Activated T-helper 2 cell treated with anti-CD3 and anti-CD28 coated beads, Interferon-gamma antibody, Interleukin-2, Interleukin-4, amounts not matched to agents 10 μg/mL and 5 μg/mL and 100 μg/mL, durations not matched to agents 14 hours and 24 hours and 36 hours (primary cell): ENCODE measurements around the gene FAM193A. TPM values are rescaled to one million over a fixed set of nuclear protein-coding genes. Genes with fewer than 3 reads are reported as not detected.
"Not testable (repeated sequence)": the region's sequence is repeated elsewhere in the genome, so short reads cannot be mapped to it uniquely, and the experiment has no call there.

ENCODE experiments used
- DNase-seq: peaks from one replicate; pipeline ENCODE4 v3.0.0; 2021; ENCODE audit warnings: low spot score
- H3K27ac Mint-ChIP-seq: one replicate; pipeline ENCODE4 v1.8.0; 2021; ENCODE audit warnings: mixed read lengths
- H3K27me3 Mint-ChIP-seq: one replicate; pipeline ENCODE4 v1.8.0; 2021; ENCODE audit warnings: low read depth, mixed read lengths
- H3K36me3 Mint-ChIP-seq: one replicate; pipeline ENCODE4 v1.8.0; 2021; ENCODE audit warnings: low read depth, mixed read lengths
- H3K4me1 Mint-ChIP-seq: one replicate; pipeline ENCODE4 v1.8.0; 2021; ENCODE audit warnings: low read depth, mixed read lengths
- H3K4me3 Mint-ChIP-seq: one replicate; pipeline ENCODE4 v1.8.0; 2021; ENCODE audit warnings: low read depth, mild to moderate bottlenecking, moderate library complexity, mixed read lengths
- H3K9me3 Mint-ChIP-seq: one replicate; pipeline ENCODE4 v1.8.0; 2021; ENCODE audit warnings: mixed read lengths
- intact Hi-C: fragments of 100-400 bp; cut with micrococcal nuclease; formaldehyde crosslinking; loops from one replicate; pipeline ENCODE4 v1.15.1; 2023
- total RNA-seq: library from RNA; stranded (reverse); gene quantifications from 2 replicates; pipeline ENCODE4 v1.2.3, GENCODE V29; 2022

FAM193A gene
- total RNA-seq, 1 donor from 2014 or later = 31.2 TPM

GRCh38 chr4:2767046-2767704 is 230.7 kb downstream of the FAM193A start:
- peaks cover 14% of the 10 kb centered on the region for H3K9me3 Mint-ChIP-seq
- peaks cover 12% of the 10 kb centered on the region for H3K4me1 Mint-ChIP-seq
- peaks cover 7% of the 10 kb centered on the region for H3K36me3 Mint-ChIP-seq
- no peak overlapping the region for H3K4me3 Mint-ChIP-seq
- no peaks in the 10 kb centered on the region for H3K27me3 Mint-ChIP-seq
- no peak overlapping the region for H3K27ac Mint-ChIP-seq
- DNase-seq = no peak
- intact Hi-C loops = no loop called here

- DNase-seq = no peak
- intact Hi-C loops = no loop called here
- peaks cover 7% of the 10 kb centered on the region for H3K36me3 Mint-ChIP-seq
- H3K4me3 Mint-ChIP-seq = no peak overlapping the region
- H3K9me3 Mint-ChIP-seq = peaks cover 14% of the 10 kb centered on the region
- H3K27ac Mint-ChIP-seq = no peak overlapping the region
- H3K4me1 Mint-ChIP-seq = peaks cover 11% of the 10 kb centered on the region
- no peaks in the 10 kb centered on the region for H3K27me3 Mint-ChIP-seq
Measured at GRCh38 chr4:2767705-2768074, 231.2 kb downstream of the FAM193A start.

GRCh38 chr4:2768124-2768523 is 231.7 kb downstream of the FAM193A start:
- H3K9me3 Mint-ChIP-seq = peaks cover 14% of the 10 kb centered on the region
- DNase-seq = no peak
- H3K36me3 Mint-ChIP-seq = peaks cover 7% of the 10 kb centered on the region
- peaks cover 10% of the 10 kb centered on the region for H3K4me1 Mint-ChIP-seq
- no peaks in the 10 kb centered on the region for H3K27me3 Mint-ChIP-seq
- no peak overlapping the region for H3K27ac Mint-ChIP-seq
- no peak overlapping the region for H3K4me3 Mint-ChIP-seq
- intact Hi-C loops = no loop called here

- peaks cover 10% of the 10 kb centered on the region for H3K4me1 Mint-ChIP-seq
- peaks cover 7% of the 10 kb centered on the region for H3K36me3 Mint-ChIP-seq
- no peak overlapping the region for H3K4me3 Mint-ChIP-seq
- no peaks in the 10 kb centered on the region for H3K27me3 Mint-ChIP-seq
- no peak for DNase-seq
- intact Hi-C loops = no loop called here
- peaks cover 14% of the 10 kb centered on the region for H3K9me3 Mint-ChIP-seq
- H3K27ac Mint-ChIP-seq = no peak overlapping the region
Measured at GRCh38 chr4:2768921-2769336, 232.5 kb downstream of the FAM193A start.

- no peak overlapping the region for H3K27ac Mint-ChIP-seq
- H3K4me3 Mint-ChIP-seq = no peak overlapping the region
- peaks cover 14% of the 10 kb centered on the region for H3K9me3 Mint-ChIP-seq
- H3K27me3 Mint-ChIP-seq = no peaks in the 10 kb centered on the region
- peaks cover 7% of the 10 kb centered on the region for H3K36me3 Mint-ChIP-seq
- peaks cover 7% of the 10 kb centered on the region for H3K4me1 Mint-ChIP-seq
- intact Hi-C loops = no loop called here
- DNase-seq = no peak
Measured at GRCh38 chr4:2771264-2771663, 234.8 kb downstream of the FAM193A start.

- DNase-seq, H3K27me3 Mint-ChIP-seq, H3K27ac Mint-ChIP-seq, H3K4me1 Mint-ChIP-seq, H3K36me3 Mint-ChIP-seq, intact Hi-C loops, H3K4me3 Mint-ChIP-seq: not testable (repeated sequence)
- H3K9me3 Mint-ChIP-seq = peaks cover 17% of the 10 kb centered on the region
Measured at GRCh38 chr4:2780643-2781042, 244.2 kb downstream of the FAM193A start.

GRCh38 chr4:2781911-2782310 is 245.5 kb downstream of the FAM193A start:
- H3K4me3 Mint-ChIP-seq = no peak overlapping the region
- peaks cover 15% of the 10 kb centered on the region for H3K4me1 Mint-ChIP-seq
- intact Hi-C loops = no loop called here
- H3K27ac Mint-ChIP-seq = no peak overlapping the region
- H3K9me3 Mint-ChIP-seq = peaks cover 17% of the 10 kb centered on the region
- peaks cover 2% of the 10 kb centered on the region for H3K27me3 Mint-ChIP-seq
- H3K36me3 Mint-ChIP-seq = no peaks in the 10 kb centered on the region
- DNase-seq = no peak

Other genes with a start within 250 kb of the FAM193A start
- gene ZFYVE28, start 118.0 kb upstream of the FAM193A start, total RNA-seq = 10.0 and 11.9 TPM in 2 replicates
- gene CFAP99, start 117.7 kb upstream of the FAM193A start, total RNA-seq = not detected in 2 replicates
- 99.0 and 99.1 TPM in 2 replicates for gene RNF4, start 67.5 kb upstream of the FAM193A start, total RNA-seq
- 69.2 and 72.1 TPM in 2 replicates for gene TNIP2, start 219.7 kb downstream of the FAM193A start, total RNA-seq